ENCODE results near the gene NAA15.

GRCh38 chr4:139330283-139330682 lies 29.0 kb downstream of the NAA15 start:
- TF ChIP-seq FOXM1 (IDR thresholded peaks at IDR 0.05; ENCODE audit: borderline replicate concordance) (no peak), SP1 (IDR thresholded peaks at IDR 0.05) (no peak), FOXK2 (IDR thresholded peaks at IDR 0.05) (no peak), HDGF (IDR thresholded peaks at IDR 0.05; ENCODE audit: borderline replicate concordance) (no peak), ZNF384 (IDR thresholded peaks at IDR 0.05) (no peak), FOXA1 (IDR thresholded peaks at IDR 0.05) (no peak), SUZ12 (IDR thresholded peaks at IDR 0.05) (no peak), ARNT (IDR thresholded peaks at IDR 0.05) (no peak), BHLHE40 (IDR thresholded peaks at IDR 0.05; ENCODE audit: borderline replicate concordance) (no peak), NFRKB (IDR thresholded peaks at IDR 0.05) (no peak), TARDBP (IDR thresholded peaks at IDR 0.05) (no peak), L3MBTL2 (conservative IDR thresholded peaks at IDR 0.05) (no peak)

All from HEK293T (cell line).